ENCODE measurements around the gene HSPB7.

GRCh38 chr1:16006010-16006409, 11.8 kb downstream of the HSPB7 start:
- no peak for TF ChIP-seq CTCF (IDR thresholded peaks at IDR 0.05)
- TF ChIP-seq EP300 (IDR thresholded peaks at IDR 0.05) = no peak
- TF ChIP-seq POLR2A (IDR thresholded peaks at IDR 0.05) = no peak
- TF ChIP-seq POLR2AphosphoS5 (IDR thresholded peaks at IDR 0.05) = no peak
